Stimulated activated CD4-positive, alpha-beta T cell treated with anti-CD3 and anti-CD28 coated beads, TNF-alpha, amount 100 ng/mL, for 4 hours (primary cell): ENCODE results near the gene OGFRL1.

ENCODE experiments used
- DNase-seq, 3 experiments: peaks; one replicate each; pipeline ENCODE4 v3.0.0-alpha.2; 2020; ENCODE audit warnings: low read depth in 3 of 3

OGFRL1 gene

GRCh38 chr6:71284785-71285184 is 3.8 kb upstream of the OGFRL1 start:
- no peak for DNase-seq

DNA sequence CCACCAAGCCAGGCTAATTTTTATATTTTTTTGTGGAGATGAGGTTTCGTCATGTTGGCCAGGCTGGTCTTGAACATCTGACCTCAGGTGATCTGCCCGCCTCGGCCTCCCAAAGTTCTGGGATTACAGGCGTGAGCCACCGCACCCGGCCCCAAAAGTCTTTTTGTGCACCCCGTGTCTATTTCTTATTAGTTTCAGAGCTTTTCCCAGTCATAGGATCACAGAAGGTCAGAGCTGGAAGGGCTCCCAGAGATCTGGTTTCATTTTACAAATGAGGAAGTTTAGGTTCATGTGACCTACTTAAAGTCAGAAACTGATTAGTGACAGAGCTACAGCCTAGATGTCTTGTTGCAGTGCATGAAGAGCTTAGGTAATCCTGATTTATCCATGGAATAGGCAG is 1.6 kb upstream of the OGFRL1 start:
- DNase-seq = no peak

- DNase-seq = no peak
Observed at GRCh38 chr6:71287926-71288227, 734 bp upstream of the OGFRL1 start.

- DNase-seq = no peak
Observed at GRCh38 chr6:71289039-71289801, 609 bp downstream of the OGFRL1 start.

DNA sequence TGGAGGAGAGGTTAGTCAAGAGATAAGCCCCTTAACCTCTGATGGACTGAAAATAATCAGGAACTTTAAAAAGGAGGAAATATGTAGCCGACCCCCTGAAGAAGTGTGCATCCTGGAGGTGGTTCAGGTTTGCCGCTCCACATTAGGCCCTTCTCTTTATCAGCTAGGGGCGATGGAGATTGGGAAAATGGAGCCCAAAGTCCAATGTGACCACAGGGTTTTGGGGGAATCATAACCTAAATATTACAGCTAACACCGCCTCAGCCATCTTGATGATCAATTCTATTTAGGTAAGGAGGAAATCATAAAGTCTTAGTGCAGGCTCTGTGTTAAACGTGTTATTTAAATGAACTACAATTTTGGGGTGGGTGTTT is 1.2 kb downstream of the OGFRL1 start:
- no peak for DNase-seq

DNA sequence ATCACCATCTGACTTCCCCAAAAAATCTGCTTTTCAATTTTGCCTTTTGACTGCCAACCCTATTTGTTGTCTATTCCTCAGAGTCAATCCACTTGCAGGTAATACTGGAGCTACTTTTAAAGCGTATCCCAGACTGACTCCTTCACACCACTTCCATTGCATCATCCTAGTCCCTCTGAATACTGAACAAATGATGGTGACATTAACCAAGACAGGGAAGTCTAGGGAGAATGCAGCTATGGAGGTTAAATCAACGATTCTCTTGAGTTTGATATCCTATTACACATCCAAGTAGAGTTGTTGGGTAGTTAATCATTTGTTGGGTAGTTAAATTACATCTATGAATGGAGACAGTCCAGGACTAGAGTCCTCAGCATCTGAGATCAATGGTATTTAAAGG is 2.0 kb downstream of the OGFRL1 start:
- DNase-seq = no peak

DNA sequence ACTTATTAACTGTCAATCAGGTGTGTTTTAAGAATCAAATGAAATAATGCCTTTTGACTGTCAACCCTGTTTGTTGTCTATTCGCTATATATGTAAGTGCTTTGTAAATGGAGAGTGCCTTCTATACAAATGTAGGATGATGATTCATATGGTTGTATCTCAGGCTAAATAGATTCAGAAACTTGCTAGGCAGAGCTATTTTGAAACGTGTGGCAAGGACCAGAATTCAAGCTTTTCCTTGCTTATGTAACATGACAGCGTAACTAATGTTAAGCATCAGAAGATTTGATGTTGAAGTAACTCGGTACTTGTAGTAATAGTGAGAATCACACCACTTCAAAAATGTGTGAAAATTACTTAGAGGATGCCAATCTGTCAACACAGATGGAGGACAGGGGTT is 3.4 kb downstream of the OGFRL1 start:
- DNase-seq = no peak

DNA sequence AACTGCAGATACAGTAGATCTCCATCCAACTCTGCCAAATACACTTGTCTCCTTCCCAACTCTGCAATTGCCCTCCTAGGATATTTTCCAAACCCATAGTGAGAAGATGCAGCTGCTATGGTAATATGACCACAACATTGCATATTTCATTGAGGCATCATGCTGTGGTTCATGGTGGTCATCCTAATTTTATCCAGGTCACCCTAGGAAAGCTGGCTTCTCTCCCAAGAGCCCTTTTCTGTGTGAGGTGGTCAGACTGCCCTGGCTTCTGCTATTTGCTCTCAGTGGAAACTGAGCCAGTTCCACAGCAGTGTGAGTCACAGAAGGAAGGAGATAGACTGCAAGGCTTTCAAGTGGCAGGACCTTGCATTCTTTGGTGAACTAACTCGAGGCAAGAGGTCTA is 5.5 kb downstream of the OGFRL1 start:
- no peak for DNase-seq

DNA sequence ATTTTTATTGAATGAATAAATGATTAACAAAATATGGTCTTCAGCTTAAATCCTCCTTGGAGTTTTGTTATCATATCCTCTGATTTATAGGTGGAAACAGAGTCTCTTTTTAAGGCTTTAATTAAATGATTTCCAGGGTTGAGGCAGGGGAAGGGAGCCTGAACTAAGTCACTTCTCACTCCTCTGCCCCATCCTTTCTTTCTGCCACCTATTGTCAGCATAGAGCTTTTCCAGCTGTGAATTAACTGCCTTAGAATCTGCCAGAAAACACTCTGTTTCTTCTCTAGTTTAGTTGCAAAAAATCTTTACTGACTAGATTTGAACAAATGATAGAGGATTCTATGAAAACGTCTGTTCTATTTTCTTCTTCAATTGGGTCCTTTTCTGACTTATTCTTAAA is 9.8 kb downstream of the OGFRL1 start:
- no peak for DNase-seq

DNA sequence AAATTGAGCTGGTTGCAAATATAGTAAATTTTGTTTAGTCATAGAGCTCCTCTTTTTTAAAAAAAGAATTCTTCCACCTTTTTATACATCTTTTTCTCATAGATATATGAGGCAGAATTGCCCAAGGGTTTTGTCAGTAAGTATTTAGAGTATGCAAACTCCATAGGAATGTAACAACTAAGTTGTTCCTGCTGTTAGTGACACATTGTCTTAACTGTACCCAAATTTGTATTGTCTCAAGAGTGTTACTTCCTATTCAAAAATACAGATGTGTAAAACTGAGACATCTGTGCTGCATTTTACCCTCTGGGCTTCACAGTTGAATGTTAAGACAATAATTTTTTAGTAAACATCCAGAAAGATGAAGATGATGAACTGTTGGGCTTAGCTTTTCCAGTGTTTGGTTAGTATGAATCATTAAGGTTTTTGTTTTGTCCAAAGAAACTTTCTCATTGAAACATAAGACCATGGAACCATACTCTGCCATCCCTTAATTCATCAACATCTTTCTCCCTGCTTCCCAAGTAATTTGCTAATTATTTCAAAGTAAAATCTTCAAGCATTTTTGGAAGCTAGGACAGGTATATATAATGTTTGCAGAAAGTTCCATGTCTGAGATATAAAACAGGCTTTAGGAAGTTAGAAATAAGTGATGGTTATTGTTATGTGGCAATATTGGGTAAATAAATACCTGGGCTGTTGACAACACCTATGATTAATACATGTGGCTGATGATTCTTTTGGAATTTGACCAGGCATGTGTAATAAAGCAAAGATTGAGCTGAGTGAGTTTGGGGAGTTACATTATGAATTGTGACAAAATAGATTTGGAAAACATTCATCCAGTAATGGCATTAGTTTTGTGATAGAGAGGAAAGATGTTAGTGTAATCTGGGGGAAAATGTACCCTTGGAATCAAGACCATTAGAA is 11.2 kb downstream of the OGFRL1 start:
- DNase-seq = no peak

DNA sequence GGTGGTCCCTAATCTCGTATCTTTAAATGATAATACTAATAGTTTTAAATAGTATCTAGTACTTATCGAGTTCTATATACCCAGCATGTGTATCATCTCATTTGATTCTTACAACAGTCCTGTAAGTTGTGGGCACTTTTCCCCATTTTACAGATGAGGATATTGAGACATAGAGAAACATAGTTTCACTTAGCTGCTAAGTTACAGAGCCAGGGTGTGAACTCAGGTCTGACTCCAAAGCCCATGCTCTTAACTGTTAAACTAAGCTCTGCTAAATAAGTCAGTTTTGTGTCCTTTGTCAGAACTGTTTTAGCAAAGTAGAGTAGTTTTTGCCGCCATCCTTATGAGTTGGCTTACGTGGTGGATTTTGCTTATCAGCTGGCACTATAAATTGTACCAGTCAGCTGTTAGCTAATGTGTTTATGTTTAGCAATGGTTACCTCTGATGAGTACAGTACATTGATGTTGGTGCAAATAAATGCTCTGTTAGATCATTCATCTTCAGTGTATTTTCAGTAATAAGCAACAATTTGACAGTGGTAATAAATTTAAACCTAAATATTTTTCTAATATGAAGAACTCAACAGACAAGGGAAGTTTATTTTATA is 12.1 kb downstream of the OGFRL1 start:
- DNase-seq = no peak

GRCh38 chr6:71301546-71301945 is 12.9 kb downstream of the OGFRL1 start:
- DNase-seq = no peak

DNA sequence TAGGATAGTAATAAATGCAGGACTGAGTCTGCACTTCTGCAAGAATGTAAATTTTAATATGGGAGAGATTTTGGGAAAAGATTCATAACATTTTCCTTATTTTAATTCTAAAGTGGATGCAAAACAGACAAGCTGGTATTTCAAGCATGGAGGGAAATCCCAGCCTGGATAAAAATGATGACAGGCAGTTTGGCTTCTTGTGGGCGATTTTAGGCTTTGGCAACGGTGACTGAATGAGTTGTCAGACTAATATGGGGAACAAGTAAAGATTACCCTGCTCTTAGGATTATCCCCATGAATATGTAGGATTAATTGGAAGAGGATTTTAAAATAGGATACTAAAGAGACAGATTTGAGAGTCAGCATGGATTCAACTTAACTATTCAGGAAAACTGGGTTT is 21.0 kb downstream of the OGFRL1 start:
- no peak for DNase-seq

- no peak for DNase-seq
Observed at GRCh38 chr6:71310261-71310660, 21.6 kb downstream of the OGFRL1 start.

- no peak for DNase-seq
Observed at GRCh38 chr6:71312089-71312488, 23.5 kb downstream of the OGFRL1 start.

DNA sequence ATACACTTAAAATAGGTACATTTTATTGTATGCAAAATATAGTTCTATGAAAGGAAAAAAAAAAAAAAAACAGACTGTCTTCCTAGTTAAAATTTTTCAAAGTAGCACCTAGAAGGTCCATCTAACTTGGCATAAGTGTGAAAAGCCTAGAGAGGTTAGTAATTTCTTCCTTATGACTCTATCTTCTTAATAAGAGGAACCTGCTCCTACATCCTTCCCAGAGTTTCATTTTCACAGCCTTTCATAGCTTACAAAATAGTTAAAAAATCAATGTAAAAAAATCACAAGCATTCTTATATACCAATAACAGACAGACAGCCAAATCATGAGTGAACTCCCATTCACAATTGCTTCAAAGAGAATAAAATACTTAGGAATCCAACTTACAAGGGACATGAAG is 28.8 kb downstream of the OGFRL1 start:
- DNase-seq = no peak

DNA sequence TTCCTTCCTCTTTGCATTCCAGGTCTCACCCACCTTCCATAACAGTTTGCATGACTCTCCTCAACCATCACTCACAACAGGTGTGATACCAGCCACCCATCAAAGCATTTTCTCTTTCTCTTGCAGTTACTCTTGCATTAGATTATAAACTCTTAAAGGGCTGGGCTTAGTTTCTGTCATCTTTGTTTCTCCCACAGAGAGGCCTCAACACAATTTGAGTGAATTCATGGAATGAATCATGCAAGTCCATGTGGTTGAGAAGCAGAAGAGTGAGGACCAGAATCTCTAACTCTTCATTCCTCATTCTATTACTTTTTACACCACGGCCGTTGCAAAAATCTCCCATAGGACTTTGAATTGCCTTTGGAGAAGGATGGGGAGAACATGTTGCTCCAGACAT is 31.4 kb downstream of the OGFRL1 start:
- no peak for DNase-seq

- no peak for DNase-seq
Observed at GRCh38 chr6:71321314-71321713, 32.7 kb downstream of the OGFRL1 start.

DNA sequence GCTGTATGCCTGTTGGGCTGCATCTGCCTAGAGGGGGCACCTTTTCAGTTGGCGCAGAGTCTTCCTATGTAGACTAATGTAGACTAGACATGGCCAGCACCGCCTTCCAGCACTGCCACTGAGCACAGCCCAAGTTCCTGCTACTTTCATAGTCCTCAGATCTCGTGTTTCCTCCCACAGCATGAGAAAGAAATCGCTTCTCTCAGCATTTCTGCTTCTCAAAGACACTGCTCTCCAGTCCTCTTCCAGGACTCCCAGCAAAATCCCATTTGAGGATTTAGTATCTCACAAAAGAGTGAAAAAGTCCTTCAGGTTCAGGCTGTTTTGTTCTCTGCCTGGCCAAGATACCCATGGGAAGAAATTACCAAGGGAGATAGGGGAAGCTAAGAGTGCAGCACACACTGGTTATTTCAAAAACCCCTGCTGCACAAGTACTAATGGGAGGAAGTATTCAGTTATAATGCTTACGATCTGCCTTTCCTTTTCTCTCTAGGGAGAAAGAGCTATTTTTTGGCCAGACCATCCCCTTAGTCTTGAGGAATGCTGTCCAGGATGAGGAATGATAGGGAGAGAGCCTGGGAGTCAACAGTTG is 35.7 kb downstream of the OGFRL1 start:
- no peak for DNase-seq

DNA sequence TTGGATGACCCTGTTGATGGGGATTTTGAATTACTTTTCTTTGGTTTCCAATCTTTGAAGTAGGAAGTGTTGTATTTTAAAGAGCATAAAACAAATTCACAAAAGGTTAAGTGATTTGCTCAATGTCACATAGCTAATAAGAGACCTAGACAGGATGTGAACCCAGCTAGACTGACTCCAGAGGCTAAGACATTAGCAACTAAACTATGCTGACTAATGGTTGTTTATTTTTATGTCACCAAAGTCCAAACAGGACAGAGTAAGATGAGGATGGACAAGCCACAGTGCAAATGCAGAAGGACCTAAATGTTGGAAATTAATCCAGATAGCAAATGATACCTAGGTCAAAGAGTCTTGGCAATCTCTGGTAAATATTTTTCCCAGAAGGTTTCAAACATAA is 38.0 kb downstream of the OGFRL1 start:
- no peak for DNase-seq

DNA sequence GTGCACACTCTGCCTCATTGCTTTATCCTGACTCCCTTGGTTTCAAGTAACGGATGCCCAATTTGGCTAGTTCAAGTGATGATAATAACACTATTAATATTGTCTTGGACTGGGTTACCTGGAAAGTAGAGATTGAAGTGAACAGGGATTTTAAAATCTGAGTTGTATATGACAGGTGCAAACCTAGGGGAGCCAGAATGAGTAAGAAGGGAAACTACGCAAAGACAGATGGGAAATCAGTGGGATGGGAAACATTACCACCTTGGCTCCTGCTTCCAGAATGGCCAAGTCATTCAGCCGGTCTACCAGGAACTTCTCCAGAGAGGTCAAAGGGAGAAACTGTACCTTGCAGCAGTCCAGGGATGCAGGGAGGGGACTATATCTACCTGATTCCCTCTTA is 41.9 kb downstream of the OGFRL1 start:
- DNase-seq = no peak

DNA sequence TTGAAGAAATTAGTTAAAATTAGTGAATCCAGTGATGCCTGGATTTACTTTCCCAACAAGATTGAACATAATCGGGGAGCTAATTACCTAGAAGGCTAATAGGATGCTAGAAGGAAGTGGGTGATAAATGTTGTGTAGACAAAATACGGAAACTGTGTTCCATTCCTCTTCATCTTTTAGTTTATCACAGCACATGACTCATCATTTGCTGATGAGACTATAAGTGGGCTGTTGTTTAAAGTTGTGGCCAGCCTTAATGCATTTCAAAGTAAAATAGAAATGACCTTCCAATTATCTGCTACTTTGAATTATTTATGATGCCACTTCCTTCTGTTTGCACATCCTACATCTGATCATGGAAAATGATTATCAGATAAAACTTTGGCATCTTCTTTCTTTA is 43.4 kb downstream of the OGFRL1 start:
- no peak for DNase-seq

DNA sequence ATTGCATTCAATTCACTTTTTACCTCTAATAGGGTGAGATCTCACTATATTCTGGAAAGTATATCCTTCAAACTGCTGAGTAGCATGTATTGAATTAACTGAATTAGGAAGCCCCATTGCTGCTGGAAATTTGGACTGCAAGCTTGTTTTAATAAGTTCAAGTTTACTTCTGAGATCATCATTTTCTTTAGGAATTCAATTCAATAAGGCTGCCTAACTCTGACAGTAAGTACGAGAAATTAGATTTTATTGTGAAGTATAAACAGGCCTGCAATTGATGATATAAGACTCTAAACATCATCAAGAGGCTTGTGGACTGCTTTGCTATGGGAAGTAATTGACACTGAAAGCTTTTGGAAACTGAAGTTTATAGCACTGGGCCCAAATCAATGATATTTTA is 44.4 kb downstream of the OGFRL1 start:
- no peak for DNase-seq
